HepG2 (cell line): ENCODE results near the gene GABBR2.

Experiments used
- ADNP ChIP-seq: sonication (generic); formaldehyde crosslinking; IDR thresholded peaks from 2 replicates; pipeline ENCODE4 v1.4.0; 2020; ENCODE audit warnings: missing genetic modification reagents
- CHD2 ChIP-seq: IDR thresholded peaks from 2 replicates; pipeline ENCODE4 v1.6.1; 2011; ENCODE audit warnings: low read depth, low read length, improper control_type of control experiment
- EP300 ChIP-seq, 3 experiments: sonication (generic) in 1 of 3; formaldehyde crosslinking in 1 of 3; IDR thresholded peaks; 2 replicates each; pipeline versions ENCODE4 v1.5.1 to v1.6.1; 2011 to 2020; ENCODE audit warnings: low read depth in 2 of 3, low read length in 2 of 3, borderline replicate concordance in 1 of 3, improper control_type of control experiment in 1 of 3, mild to moderate bottlenecking in 1 of 3, missing genetic modification reagents in 1 of 3, moderate library complexity in 1 of 3
- FOXK1 ChIP-seq: sonication (generic); formaldehyde crosslinking; IDR thresholded peaks from 2 replicates; pipeline ENCODE4 v1.4.0; 2020; ENCODE audit warnings: low read depth, missing genetic modification reagents, borderline replicate concordance
- NFATC3 ChIP-seq: sonication (generic); formaldehyde crosslinking; IDR thresholded peaks from 2 replicates; pipeline ENCODE4 v1.5.1; 2020; ENCODE audit warnings: mild to moderate bottlenecking, missing genetic modification reagents
- POLR2AphosphoS5 ChIP-seq: IDR thresholded peaks from 2 replicates; pipeline ENCODE4 v1.6.1; 2012; ENCODE audit warnings: low read depth, low read length
- THAP11 ChIP-seq: IDR thresholded peaks from 2 replicates; pipeline ENCODE4 v1.6.1; 2016; ENCODE audit warnings: missing biosample characterization, missing genetic modification reagents
- ZBTB21 ChIP-seq: sonication (generic); formaldehyde crosslinking; IDR thresholded peaks from 2 replicates; pipeline ENCODE4 v1.4.0; 2020; ENCODE audit warnings: missing genetic modification reagents
- ZBTB7A ChIP-seq: sonication (generic); formaldehyde crosslinking; IDR thresholded peaks from 2 replicates; pipeline ENCODE4 v1.8.0; 2022; ENCODE audit warnings: mild to moderate bottlenecking, missing genetic modification reagents
- ZC3H13 ChIP-seq: sonication (generic); formaldehyde crosslinking; IDR thresholded peaks from 2 replicates; pipeline ENCODE4 v1.8.1; 2023; ENCODE audit warnings: mild to moderate bottlenecking, missing genetic modification reagents, moderate library complexity
- ZFP62 ChIP-seq: sonication (generic); formaldehyde crosslinking; IDR thresholded peaks from 2 replicates; pipeline ENCODE4 v1.4.0; 2020; ENCODE audit warnings: missing genetic modification reagents
- ZNF589 ChIP-seq: sonication (generic); formaldehyde crosslinking; conservative IDR thresholded peaks from 2 replicates; pipeline ENCODE4 v1.8.0; 2022; ENCODE audit warnings: mild to moderate bottlenecking, moderate library complexity, missing genetic modification reagents
- TF ChIP-seq, protein P1 (sequence below): sonication (generic); formaldehyde crosslinking; IDR thresholded peaks from 2 replicates; pipeline ENCODE4 v1.5.0; 2020; ENCODE audit warnings: mild to moderate bottlenecking, missing genetic modification reagents, moderate library complexity
- TF ChIP-seq, protein P2 (sequence below): sonication (generic); formaldehyde crosslinking; IDR thresholded peaks from 2 replicates; pipeline ENCODE4 v1.8.1; 2022; ENCODE audit warnings: mild to moderate bottlenecking, missing genetic modification reagents

DNA sequence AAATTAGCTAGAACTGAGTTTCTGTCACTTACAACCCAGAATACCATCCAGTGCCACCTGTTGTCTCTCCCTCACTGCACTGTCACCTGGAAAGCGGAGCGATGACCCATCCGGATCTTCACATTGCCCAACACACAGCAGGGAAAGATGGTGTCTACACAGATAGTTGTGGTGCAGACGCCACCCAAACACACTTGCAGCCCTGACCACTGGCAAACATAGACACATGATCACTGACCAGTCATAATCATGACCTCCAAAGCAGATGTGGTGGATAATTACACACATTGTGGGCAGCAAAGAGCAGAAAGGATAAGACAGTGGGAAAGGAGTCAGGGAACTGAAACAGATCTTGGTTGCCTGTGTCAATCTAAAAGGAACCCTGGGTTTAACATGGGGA lies 64.7 kb downstream of the GABBR2 start:
- no peak for TF ChIP-seq CHD2
- TF ChIP-seq, protein P1, sequence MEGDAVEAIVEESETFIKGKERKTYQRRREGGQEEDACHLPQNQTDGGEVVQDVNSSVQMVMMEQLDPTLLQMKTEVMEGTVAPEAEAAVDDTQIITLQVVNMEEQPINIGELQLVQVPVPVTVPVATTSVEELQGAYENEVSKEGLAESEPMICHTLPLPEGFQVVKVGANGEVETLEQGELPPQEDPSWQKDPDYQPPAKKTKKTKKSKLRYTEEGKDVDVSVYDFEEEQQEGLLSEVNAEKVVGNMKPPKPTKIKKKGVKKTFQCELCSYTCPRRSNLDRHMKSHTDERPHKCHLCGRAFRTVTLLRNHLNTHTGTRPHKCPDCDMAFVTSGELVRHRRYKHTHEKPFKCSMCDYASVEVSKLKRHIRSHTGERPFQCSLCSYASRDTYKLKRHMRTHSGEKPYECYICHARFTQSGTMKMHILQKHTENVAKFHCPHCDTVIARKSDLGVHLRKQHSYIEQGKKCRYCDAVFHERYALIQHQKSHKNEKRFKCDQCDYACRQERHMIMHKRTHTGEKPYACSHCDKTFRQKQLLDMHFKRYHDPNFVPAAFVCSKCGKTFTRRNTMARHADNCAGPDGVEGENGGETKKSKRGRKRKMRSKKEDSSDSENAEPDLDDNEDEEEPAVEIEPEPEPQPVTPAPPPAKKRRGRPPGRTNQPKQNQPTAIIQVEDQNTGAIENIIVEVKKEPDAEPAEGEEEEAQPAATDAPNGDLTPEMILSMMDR (CRISPR knock-in tag), result no peak
- TF ChIP-seq ZC3H13 (CRISPR knock-in tag), result no peak
- TF ChIP-seq, protein P2, sequence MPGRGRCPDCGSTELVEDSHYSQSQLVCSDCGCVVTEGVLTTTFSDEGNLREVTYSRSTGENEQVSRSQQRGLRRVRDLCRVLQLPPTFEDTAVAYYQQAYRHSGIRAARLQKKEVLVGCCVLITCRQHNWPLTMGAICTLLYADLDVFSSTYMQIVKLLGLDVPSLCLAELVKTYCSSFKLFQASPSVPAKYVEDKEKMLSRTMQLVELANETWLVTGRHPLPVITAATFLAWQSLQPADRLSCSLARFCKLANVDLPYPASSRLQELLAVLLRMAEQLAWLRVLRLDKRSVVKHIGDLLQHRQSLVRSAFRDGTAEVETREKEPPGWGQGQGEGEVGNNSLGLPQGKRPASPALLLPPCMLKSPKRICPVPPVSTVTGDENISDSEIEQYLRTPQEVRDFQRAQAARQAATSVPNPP (CRISPR knock-in tag), result no peak
- TF ChIP-seq ZFP62 (CRISPR knock-in tag), result no peak
- TF ChIP-seq EP300 (IDR thresholded peaks at IDR 0.05; ENCODE audit: low read depth in 2 of 2, low read length in 2 of 2), result no peak
- no peak for TF ChIP-seq EP300 (CRISPR knock-in tag; IDR thresholded peaks at IDR 0.05; ENCODE audit: borderline replicate concordance)
- no peak for TF ChIP-seq THAP11 (CRISPR knock-in tag)
- no peak for TF ChIP-seq ZNF589 (CRISPR knock-in tag)
- no peak for TF ChIP-seq ADNP (CRISPR knock-in tag)
- TF ChIP-seq NFATC3 (CRISPR knock-in tag), result no peak
- TF ChIP-seq FOXK1 (CRISPR knock-in tag), result no peak
- no peak for TF ChIP-seq POLR2AphosphoS5
- no peak for TF ChIP-seq ZBTB21 (CRISPR knock-in tag)
- TF ChIP-seq ZBTB7A (CRISPR knock-in tag), result no peak
